ENCODE measurements around the gene TMEM239. TPM values are rescaled to one million over a fixed set of nuclear protein-coding genes. Genes with fewer than 3 reads are reported as not detected.
"Not testable (repeated sequence)": the region's sequence is repeated elsewhere in the genome, so short reads cannot be mapped to it uniquely, and the experiment has no call there.

TMEM239 gene
- total and polyA plus RNA-seq, 2 of the 8 experiments (the other 6 are each of a cell fraction or from before 2014, with no cell fraction given): not detected

DNA sequence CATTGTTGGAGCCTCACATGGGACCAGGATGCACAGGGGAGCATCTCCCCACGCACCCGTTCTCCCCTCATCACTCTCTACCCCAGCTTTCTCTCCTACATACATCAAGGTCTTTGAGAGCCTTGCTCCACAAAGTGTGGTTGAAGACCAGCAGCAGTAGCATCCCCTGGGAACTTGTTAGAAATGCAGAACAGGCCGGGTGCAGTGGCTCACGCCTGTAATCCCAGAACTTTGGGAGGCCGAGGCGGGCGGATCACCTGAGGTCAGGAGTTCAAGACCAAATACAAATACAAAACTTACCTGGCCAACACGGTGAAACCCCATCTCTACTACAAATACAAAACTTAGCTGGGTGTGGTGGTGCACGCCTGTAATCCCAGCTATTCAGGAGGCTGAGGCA, 8.2 kb upstream of the TMEM239 start:
- ChIA-PET CTCF (ENCODE audit: partially characterized antibody) (interaction anchor here (3.5 kb wide), 1 partner anchor 11 kb away, joined by 9 read pairs; no protein-coding TSS in a partner anchor), POLR2A (ENCODE audit: partially characterized antibody) (interaction anchor here (0.7 to 1.0 kb wide), 2 partner anchors 8 to 191 kb away, joined by 3 read pairs; no protein-coding TSS in a partner anchor)
- not testable (repeated sequence) for H3K36me3 ChIP-seq (ENCODE audit: control insufficient read depth in 2 of 4, insufficient read depth in 4 of 4, low read length in 3 of 4); H2AFZ ChIP-seq (ENCODE audit: low read length); H4K91ac ChIP-seq (replicated peaks; ENCODE audit: insufficient read length, low read length); H3K23ac ChIP-seq (ENCODE audit: insufficient read length); H2AK5ac ChIP-seq (ENCODE audit: low read depth, low read length); H3K4ac ChIP-seq (replicated peaks; ENCODE audit: insufficient read length, low read depth, low read length); H2BK20ac ChIP-seq (ENCODE audit: low read length); H3K79me2 ChIP-seq (ENCODE audit: control insufficient read depth in 1 of 2, insufficient read depth in 2 of 2, low read length in 2 of 2); H4K5ac ChIP-seq (ENCODE audit: insufficient read length, low read depth, low read length); H2BK5ac ChIP-seq (ENCODE audit: low read depth, low read length); H3K4me3 ChIP-seq (ENCODE audit: extremely low read depth in 1 of 4, insufficient read depth in 2 of 4, low read depth in 3 of 4, low read length in 4 of 4); H3K4me2 ChIP-seq (ENCODE audit: insufficient read depth in 1 of 2, low read depth in 2 of 2, low read length in 2 of 2); H2BK12ac ChIP-seq (ENCODE audit: low read depth, low read length); H2BK15ac ChIP-seq (ENCODE audit: low read length); H3K9ac ChIP-seq (replicated peaks in 1 of 4; ENCODE audit: extremely low read depth in 1 of 4, low read depth in 3 of 4, low read length in 3 of 4); DNase-seq (ENCODE audit: low read depth in 1 of 2, low spot score in 2 of 2); H3K79me1 ChIP-seq (ENCODE audit: low read depth, low read length); H3K9me3 ChIP-seq (ENCODE audit: insufficient read depth in 2 of 2, low read depth in 1 of 2, low read length in 1 of 2); H4K20me1 ChIP-seq (replicated peaks in 1 of 2; ENCODE audit: control insufficient read depth in 1 of 2, insufficient read depth in 2 of 2, low read length in 2 of 2); H4K8ac ChIP-seq (ENCODE audit: extremely low read depth, insufficient read depth, low read length); H3K56ac ChIP-seq (replicated peaks; ENCODE audit: insufficient read length, low read depth, low read length); FAIRE-seq; H3K23me2 ChIP-seq (ENCODE audit: low read depth, low read length); H3K18ac ChIP-seq (ENCODE audit: extremely low read depth, low read length); H2BK120ac ChIP-seq (replicated peaks; ENCODE audit: low read depth, low read length); H3K14ac ChIP-seq (ENCODE audit: insufficient read length); H3K27ac ChIP-seq (ENCODE audit: low read depth, low read length)
- WGBS, 2 experiments (ENCODE audit: extremely low coverage in 1 of 2, insufficient coverage in 1 of 2, insufficient read length in 1 of 2, insufficient replicate concordance in 2 of 2, low coverage in 1 of 2, low lambda C conversion rate in 2 of 2, missing lambda C conversion rate in 1 of 2): 88% methylated on average over 9 of the region's 9 CpGs; no CpG with 5 or more reads in 1 of the 2 experiments
- peaks cover 35 to 50% (median 44%) of the 10 kb centered on the region in 4 experiments for H3K27me3 ChIP-seq (replicated peaks in 1 of 4; ENCODE audit: control insufficient read depth in 3 of 4, extremely low read depth in 1 of 4, insufficient read depth in 3 of 4, low read length in 3 of 4)
- H3K4me1 ChIP-seq (replicated peaks in 1 of 4; ENCODE audit: control insufficient read depth in 3 of 4, insufficient read depth in 4 of 4, low read length in 3 of 4): peaks cover 0 to 13% (median 8%) of the 10 kb centered on the region in 4 experiments; a peak in 6 of 7 replicates

Measured in H1 (cell line).